ENCODE results near the gene ELMO2.

DNA sequence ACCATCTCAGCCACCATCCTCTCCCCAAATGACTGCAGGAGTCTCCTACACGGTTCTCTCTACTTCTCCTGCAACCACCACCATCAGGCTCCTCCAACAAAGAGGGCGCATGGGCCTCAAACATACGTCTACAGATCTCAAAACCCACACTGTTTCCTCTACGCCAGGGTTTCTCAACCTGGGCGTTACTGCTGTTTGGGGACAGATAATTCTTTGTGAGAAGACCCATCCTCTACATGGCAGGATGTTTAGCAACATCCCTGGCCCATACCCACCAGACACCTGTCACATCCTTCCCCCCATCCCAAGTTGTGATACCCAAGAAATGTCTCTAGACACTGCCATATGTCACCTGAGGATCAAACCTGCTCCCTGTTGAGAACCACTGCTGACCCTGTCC is 45.0 kb downstream of the ELMO2 start:
- TF ChIP-seq SUZ12 (IDR thresholded peaks at IDR 0.05; ENCODE audit: extremely low read depth, insufficient read depth, insufficient read length) (no peak), ZNF274 (IDR thresholded peaks at IDR 0.05; ENCODE audit: low read depth, low read length) (no peak)
